Posterior cingulate gyrus (tissue), 11 donors: ENCODE data around the gene TMIGD2.
"Not testable (repeated sequence)": the region's sequence is repeated elsewhere in the genome, so short reads cannot be mapped to it uniquely, and the experiment has no call there.

Experiments
- DNase-seq, 10 donors: peaks; one replicate each; pipeline versions ENCODE4 v3.0.0 to v3.0.0-alpha.2; 2020 to 2021; ENCODE audit warnings: mixed read lengths in 3 of 10
- intact Hi-C: fragments of 100-400 bp; cut with DNase I; formaldehyde crosslinking; loops from one replicate; pipeline ENCODE4 v1.15.1; 2023

TMIGD2 gene

GRCh38 chr19:4301590-4302242 is 473 bp downstream of the TMIGD2 start:
- intact Hi-C loops: no loop called here
- no peak for DNase-seq

GRCh38 chr19:4300589-4300988 is 1.6 kb downstream of the TMIGD2 start:
- intact Hi-C loops: no loop called here
- DNase-seq: no peak

- no peak for DNase-seq
- intact Hi-C loops: no loop called here
Measured at GRCh38 chr19:4298810-4299550, 3.2 kb downstream of the TMIGD2 start.

- intact Hi-C loops: no loop called here
- DNase-seq: no peak
Measured at GRCh38 chr19:4297901-4298809, 4.0 kb downstream of the TMIGD2 start.

- intact Hi-C loops: no loop called here
- DNase-seq: peak; percentile 57 to 96 (median 67)
Measured at GRCh38 chr19:4295972-4296771, 6.0 kb downstream of the TMIGD2 start.

GRCh38 chr19:4294389-4294788 is 7.8 kb downstream of the TMIGD2 start:
- no peak for DNase-seq
- intact Hi-C loops: no loop called here

GRCh38 chr19:4292515-4292914 is 9.7 kb downstream of the TMIGD2 start:
- intact Hi-C loops: no loop called here
- no peak for DNase-seq

GRCh38 chr19:4291184-4291732 is 10.9 kb downstream of the TMIGD2 start:
- intact Hi-C loops: no loop called here
- DNase-seq: no peak

- intact Hi-C loops: no loop called here
- DNase-seq: no peak
Measured at GRCh38 chr19:4288091-4288777, 14.0 kb downstream of the TMIGD2 start.

GRCh38 chr19:4286141-4286540 is 16.0 kb downstream of the TMIGD2 start:
- intact Hi-C loops: not testable (repeated sequence)

GRCh38 chr19:4284974-4285373 is 17.2 kb downstream of the TMIGD2 start:
- DNase-seq: no peak

More at GRCh38 chr19:4286141-4286540, 16.0 kb downstream of the TMIGD2 start:
- not testable (repeated sequence) for DNase-seq

GRCh38 chr19:4284176-4284958 is 17.8 kb downstream of the TMIGD2 start:
- peak in 1 of 10 donors; percentile 86 for DNase-seq
- intact Hi-C loops: no loop called here

More at GRCh38 chr19:4284974-4285373, 17.2 kb downstream of the TMIGD2 start:
- intact Hi-C loops: no loop called here

- DNase-seq: peak in 1 of 10 donors; percentile 82
- intact Hi-C loops: no loop called here
Measured at GRCh38 chr19:4279530-4280422, 22.4 kb downstream of the TMIGD2 start.

- intact Hi-C loops: no loop called here
- DNase-seq: no peak
Measured at GRCh38 chr19:4279267-4279529, 23.0 kb downstream of the TMIGD2 start.

GRCh38 chr19:4278419-4279266 is 23.5 kb downstream of the TMIGD2 start, which contains the start of gene SHD:
TSS of gene SHD (plus strand) at chr19:4279266. CDS start at chr19:4280064, 798 bp downstream.
- peak in 1 of 10 donors; percentile 88 for DNase-seq
- intact Hi-C loops: no loop called here

GRCh38 chr19:4278010-4278409 is 24.2 kb downstream of the TMIGD2 start:
- intact Hi-C loops: no loop called here
- DNase-seq: no peak
